GM19324 (cell line): Measurements from ENCODE around the gene FLNB.

Experiments used
- ATAC-seq: cut with Tn5 transposase; IDR thresholded peaks from one replicate; pipeline ENCODE4 v1.9.1; 2021; ENCODE audit warnings: mild to moderate bottlenecking, moderate library complexity; ENCODE audit not compliant: unreplicated experiment, low FRiP score

The FLNB gene

DNA sequence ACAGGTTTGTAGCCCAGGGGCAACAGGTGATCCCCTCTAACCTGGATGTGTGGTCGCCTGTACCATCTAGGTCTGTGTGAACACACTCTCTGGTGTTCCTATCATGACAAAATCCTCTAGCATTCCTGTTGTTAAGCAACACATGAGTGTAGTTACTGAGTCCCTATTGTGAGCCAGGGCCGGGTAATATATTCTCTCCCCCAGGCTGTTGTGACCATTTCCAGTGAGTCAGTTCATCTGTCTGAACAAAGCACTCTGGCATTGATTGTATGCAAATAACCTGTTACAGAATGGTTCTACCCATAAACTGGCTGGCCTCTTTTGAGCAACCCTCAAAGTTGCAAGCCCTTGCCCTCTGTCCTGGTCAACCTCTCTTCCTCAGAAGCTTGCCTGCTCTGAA lies 2.6 kb upstream of the FLNB start:
- ATAC-seq = no peak

DNA sequence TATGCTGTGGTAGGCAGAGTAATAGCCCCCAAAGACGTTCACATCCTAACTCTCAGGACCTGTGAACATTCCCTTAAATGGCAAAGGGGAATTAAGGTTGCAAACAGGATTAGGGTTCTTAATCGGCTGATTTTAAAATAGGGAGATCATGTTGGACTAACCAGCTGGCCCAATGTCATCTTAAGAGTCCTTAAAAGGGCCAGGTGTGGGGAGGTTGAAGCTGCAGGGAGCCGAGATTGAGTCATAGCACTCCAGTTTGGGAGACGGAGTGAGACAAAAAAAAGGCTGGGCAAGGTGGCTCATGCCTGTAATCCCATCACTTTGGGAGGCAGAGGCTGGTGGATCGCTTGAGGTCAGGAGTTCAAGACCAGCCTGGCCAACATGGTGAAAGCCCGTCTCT lies 1.6 kb upstream of the FLNB start:
- no peak for ATAC-seq

DNA sequence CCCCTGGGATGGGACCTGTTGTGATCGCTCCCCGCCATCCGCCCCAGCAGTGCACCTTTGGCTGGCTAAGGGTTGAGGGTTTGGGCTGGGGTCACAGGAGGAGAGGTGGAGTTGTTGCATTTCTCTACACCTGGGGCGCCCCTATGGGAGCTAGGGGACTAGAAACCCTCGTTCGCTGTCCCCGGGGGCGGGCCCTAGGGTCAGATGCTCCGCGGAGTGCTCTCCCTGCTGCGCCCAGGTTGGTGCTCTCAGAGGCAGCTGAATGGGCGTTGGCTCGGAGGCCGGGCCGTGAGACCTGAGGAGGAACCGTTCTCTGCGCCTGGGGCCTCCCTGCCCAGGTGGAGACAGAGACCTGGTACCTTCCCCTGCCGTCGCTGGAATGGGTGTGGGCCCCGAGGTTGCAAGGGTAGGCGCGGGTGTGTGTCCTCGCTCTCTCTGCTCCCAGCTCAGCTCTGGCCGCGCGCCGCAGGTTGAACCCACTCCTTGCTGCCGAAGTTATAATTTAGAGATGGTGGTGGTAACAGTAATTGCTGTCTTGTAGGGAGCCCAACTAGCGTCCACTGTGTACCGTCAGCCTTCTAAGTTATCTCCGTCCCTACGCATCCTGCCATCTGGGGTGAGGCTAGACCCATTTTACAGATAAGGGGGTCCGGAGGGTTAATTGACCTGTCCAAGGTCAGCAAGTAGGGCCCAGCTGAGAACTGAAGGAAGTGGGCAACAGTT lies 965 bp downstream of the FLNB start:
- ATAC-seq = no peak

DNA sequence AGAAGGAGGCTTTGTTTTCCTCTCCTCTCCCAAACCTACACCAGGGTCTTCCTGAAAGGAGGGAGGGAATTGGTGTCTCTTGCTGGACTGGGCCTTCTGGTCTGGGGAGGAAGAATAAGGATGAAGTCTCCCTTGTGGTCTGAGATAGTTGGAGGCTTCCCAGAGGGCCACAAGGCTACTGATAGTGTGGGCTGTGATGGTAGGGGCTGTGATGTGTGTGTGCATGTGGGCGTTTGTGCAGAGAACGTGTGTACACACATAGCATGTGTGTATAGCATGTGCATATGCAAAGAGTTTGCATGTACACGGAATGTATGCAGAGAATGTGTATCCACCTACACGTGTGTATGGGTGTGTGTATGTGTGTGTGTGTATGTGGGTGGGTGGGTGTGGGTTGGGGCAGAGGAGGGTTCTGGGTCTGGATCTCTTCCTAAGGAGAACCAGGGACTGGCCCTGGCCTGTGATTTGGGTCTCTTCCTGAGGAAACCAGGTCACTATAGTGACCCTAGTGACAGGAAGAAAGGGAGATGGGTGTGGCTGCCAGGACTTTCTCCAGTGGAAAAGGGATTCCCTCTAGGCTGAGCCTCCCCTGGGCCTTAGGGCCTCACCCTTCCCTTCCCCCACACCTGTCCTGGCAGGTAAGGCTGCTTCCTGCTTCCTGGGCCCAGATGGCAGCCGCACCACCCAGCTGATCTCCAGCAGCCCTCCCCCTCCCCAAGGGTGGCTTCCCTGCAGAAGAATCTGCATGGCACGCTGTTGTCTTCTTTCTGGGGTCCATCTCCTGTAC lies 1.7 kb downstream of the FLNB start:
- no peak for ATAC-seq

DNA sequence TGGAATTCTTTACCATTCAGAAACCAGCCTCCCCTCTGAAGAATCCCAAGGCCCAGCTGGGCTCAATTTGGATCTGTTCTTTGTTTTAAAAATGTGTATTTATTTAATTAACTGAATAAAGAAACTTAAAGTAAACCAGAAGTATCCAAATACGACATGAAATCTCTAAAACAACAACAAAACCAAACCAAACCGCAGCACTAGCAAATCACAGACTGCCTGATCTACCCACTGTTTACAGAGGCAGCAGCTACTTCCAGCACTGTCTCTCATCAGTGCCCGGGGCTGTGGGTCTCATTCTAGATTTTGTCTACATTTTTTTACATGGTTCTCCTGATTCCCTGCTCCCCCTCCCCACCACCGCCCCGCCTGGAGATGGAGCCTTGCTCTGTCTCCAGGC lies 2.3 kb downstream of the FLNB start:
- ATAC-seq = no peak

DNA sequence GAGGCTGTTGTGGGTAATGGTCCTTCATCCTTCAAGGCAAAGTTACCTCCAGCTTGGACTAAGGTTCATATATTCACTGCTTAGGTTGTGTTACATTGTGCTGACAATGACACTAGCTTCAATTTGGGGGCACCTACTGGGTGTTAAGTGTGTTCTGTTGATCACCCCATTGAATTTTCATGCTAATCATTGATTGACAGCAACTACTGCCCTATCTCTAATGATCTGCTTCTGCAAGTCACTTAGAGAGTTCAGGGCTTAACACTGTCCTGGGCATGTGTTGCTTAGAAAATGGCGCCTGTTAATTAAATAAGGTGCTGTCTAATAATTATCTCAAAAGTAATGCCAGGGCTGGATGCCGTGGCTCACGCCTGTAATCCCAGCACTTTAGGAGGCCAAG lies 3.4 kb downstream of the FLNB start:
- ATAC-seq = no peak

DNA sequence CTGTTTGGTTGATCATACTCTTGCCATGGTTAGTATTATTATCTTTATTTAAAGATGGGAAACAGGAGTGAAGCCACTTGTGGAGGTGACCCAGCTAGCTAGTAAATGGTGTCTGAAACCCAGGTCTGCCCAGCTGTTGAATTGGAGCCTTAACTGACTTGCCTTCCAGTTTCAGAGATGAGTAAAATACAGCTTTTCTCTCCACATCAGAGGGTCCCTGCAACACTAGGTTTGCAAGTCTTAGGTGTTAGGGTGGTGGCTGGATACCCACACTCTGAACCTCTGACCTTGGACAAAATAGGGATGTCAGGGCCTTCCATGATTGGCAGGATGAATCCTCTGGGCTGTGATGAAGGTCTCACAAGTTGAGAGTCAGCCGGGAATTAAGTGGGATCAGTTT lies 4.1 kb downstream of the FLNB start:
- no peak for ATAC-seq

DNA sequence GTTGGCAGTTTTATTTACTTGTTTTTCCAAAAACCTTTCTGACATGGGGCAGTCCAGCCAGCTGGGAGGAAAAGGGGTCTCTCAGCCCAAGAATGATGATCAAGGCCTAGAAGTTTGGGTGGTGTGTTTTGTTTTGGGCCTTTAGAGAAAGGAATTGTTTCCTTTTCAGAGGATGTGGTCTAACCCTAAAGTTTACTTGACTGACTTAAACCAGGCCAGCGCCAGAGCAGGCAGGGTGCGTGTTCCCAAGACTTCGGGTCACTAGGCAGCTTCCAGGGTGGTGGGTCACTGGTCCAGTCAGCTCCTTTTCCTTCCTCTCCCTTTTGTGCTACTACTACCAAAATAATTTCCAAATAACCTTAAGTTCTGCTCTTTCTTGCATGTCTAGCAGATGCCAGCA lies 4.9 kb downstream of the FLNB start:
- ATAC-seq = no peak

DNA sequence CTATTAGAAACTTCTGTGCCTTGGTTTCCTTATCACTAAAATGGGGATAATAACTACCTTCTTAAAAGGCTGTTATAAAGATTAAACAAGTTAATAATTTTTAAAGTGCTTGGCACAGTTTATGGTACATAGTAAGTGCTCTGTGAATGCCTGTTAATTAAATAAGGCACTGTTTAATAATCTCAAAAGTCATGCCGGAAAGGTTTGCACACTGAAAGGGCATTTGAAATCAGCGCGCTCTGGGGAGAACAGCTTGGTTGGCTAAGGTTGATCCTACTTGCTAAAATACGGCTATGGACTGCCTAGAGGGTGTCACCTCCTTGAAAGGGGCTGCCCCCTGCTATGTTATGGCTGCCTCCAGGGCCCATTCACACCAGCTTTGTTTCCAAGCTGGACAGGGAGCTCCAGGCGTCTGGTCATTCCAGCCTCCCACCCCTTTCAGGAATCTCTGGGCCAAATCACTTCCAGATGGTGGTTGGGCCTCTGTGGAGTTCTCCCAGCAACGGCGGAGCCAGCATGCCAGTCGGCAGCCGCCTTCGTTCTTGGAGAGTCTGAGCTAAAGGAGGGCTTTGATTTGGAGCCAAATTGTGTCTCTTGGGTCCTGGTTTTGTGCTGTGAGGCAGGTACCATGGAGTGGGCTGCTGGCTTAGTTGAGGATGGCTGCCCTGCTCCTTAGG lies 5.9 kb downstream of the FLNB start:
- ATAC-seq = no peak

DNA sequence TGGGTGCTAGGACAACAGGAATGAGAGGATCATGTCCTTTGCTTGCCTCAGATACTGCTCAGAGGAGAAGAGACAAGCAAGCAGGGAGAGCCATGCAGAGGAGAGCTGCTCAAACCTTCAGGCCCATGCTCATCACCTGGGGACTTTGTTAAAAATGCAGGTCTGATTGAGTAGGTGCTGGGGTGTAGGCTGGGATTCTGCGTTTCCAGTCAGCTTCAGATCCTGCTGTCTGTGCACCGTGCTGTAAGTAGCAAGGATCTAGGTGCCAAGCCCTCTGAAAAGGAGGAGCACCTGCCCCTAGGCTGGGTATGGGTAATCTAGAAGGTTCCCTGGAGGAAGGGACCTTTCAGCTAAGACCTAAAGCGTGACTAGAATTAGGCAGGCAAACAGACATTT lies 7.3 kb downstream of the FLNB start:
- ATAC-seq = no peak

DNA sequence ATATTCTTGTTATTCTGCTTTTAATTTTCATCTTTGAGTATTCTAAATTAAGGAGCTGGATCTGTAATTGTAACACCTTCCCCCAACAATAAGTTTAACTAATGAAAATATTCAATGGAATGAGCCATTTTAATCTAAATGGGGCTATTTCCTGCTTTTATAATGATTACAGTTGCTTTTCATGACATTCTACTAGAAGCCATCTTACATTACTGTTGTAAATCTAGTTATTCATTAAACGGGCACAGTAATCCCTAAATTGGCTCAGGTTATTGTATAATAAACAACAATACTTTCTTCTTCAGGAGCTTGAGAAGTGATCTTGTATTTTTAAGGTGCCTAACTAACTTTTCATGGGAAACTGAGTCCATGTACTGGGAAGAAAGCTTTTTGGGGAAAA lies 8.5 kb downstream of the FLNB start:
- no peak for ATAC-seq

DNA sequence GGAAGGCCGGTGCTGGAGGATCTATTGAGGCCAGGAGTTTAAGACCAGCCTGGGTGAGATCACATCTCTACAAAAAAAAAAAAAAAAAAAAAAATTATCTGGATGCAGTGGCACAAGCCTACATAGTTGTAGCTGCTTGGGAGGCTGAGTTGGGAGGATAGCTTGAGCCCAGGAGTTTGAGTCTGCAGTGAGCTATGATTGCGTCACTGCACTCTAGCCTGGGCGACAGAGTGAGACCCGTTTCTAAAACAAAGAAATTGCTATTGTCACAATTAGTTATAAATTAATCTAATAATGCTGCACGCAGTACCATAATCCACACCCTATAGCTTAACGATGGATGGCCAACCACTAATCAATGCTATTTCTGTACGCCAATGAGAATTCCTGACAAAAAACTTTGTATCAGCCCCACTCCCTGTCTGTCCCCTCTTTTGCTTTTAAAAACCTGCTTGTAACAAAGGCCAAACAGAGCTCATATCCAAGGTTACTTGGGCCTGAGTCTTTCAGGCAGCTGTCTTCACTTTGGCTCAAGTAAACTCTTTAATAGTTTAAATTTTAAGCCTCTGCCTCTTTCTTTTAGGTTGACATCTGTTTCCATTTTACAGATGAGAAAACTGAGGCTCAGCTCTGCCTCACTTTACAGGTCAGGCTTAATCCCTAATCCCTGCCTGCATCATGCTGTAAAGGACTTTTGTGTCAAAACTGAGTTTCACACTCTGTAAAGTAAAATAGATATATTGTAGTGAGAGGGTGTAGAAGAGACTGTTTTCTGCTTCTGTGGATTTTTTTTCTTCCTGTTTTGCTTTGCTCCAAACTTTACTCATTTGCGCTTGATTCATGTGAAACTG lies 10.9 kb downstream of the FLNB start:
- ATAC-seq = no peak

DNA sequence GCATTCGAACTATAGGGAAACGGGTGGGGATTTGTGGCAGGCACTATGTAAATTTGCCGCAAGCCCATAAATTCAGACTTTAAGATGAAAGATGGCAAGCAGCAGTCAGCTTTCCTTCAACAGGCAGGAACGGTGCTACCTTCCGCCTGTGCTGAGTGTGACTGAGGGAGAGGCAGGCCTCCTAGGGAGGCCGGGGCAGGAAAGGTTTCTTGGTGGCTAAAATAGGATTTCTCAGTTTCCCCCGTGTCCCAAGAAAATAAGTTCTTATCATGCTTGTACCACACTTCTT lies 12.5 kb downstream of the FLNB start:
- no peak for ATAC-seq

DNA sequence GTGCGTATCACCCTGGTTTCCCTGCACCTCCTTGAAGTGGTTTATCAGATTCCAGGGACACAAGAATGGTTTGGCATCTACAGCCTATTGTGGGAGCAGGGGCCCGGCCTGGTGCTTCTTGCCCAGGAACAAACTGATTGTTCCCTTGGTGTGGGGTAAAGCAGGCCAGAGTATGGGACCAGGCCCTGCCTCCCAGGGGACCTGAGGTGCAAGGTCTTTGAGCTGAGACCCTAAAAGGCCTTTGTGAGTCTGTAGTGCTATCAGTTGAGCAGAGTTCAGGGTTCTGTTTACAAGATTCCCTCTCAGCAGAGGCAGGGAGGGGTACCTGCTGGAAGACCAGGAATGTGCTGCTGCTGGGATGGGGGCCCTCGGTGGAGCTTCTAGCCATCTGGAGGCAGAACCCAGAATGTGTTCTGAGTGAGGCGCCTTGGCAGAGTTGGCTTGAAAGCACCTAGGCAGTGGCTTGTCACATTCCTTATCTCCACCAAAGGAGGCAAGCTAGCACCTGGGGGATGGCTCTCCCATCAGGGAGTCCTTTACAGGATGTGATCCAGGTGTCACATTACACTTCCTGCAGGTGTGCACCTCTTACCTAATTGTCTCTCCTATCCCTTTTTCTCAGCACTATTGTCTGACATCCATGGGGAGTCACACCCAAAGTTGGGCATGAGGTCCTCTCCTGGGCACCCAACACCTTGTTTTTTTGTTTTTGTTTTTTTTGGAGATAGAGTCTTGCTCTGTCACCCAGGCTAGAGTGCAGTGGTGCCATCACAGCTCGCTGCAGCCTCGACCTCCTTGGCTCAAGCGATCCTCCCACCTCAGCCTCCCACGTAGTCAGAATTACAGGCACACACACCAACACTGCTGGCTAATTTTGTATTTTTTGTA lies 13.1 kb downstream of the FLNB start:
- no peak for ATAC-seq

DNA sequence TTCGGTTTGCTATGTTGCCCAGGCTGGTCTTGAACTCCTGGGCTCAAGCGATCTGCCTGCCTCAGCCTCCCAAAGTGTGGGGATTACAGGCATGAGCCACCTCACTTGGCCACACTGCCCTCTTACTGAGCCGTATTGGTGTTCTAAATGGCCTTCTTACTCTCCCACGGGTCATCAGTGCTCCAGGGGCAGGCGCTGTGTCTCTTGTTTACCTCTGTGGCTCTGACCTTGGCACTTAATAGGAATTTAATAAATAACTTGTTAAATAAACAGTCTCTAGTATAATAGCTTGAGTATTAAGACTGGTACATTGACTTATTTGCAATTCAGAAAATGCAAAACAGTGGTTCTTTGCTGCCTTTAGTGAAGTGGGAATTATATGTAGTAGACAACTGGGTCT lies 13.7 kb downstream of the FLNB start:
- no peak for ATAC-seq

DNA sequence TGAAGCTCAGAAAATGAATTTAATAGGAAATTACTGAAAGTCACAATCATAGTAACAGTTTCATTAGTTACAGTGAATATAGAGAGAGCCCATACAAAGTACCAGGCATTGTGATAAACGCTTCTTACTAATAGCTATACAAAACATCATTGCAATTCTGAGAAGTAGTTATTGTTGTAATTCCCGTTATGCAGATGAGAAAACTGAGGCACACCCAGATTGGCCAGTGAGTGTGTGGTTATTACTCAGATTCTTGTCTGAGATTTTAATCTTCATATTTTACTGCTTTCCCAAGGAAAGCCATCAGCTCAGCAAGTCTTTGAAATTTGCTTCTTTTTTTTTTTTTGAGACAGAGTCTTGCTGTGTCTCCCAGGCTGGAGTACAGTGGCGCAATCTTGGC lies 14.3 kb downstream of the FLNB start:
- ATAC-seq = no peak

DNA sequence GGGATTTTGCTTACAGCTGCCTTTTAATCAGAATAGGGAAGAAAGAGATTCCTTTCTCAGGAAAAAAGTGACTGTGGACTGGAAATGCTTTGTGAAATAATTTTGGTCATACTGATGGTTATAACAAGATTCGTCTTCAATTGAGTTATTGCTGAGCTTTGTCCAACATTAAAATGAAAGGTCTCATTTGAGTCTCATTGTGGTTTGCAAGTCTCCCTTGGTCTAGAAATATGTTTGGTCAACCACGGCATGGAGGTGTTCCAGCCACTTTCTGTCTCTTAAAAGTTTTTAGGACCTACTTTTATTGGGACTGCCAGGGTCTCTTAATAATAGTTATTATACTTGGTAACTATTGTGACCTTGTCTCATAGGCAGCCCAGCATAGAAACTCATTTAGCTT lies 15.3 kb downstream of the FLNB start:
- no peak for ATAC-seq

DNA sequence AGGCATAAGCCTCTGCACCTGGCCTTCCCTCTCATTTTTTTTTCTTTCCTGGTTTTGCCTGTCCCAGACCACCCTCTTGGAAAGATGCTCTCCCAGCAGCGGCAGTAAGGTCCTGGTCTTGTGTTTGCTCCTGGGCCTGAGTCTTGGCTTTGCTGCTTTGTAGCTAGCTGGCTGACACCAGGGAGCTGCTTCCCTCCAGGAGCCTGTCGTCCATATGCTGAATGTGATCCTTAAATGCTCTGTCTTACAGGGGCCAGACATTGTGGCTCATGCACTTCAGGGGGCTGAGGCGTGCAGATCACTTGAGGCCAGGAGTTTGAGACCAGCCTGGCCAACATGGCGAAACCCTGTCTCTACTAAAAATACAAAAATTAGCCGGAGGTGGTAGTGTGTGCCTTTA lies 17.2 kb downstream of the FLNB start:
- ATAC-seq = no peak

DNA sequence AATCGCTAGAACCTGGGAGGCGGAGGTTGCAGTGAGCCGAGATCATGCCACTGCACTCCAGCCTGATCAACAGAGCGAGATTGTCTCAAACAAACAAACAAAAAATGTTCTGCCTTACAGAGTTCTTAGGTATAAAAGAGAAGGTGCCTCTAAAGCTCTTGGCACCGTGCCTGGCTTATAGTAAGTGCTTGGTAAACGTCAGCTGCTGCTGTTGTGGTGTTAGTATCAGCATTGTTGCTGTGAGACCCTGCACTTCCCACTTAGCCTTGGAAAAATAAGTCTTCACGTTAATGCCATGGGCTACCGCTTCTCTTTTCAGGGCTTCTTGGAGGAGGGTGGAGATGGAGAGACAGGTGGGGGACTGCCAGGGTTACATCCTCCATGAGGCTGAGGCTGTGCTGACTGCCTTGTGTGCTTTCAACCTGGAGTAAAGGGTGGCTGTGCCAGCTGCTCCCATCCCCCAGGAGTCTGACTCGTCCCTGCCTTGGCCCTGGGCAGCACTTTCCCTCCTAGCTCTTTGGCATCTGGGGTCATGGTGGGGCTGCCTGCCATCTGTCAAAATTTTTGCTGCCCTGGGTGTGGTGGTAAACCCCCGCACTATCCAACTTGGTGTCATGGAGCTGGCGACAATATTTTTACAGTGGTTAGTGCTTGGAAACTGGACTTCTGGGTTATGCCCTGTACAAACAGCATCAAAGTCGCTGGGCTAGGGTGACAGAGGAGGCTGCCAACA lies 17.8 kb downstream of the FLNB start:
- ATAC-seq = no peak
